ENCODE results near the gene EXD2. TPM values are rescaled to one million over a fixed set of nuclear protein-coding genes. Genes with fewer than 3 reads are reported as not detected.
A peak's percentile ranks its signal among the peaks of the same experiment; 100 is the strongest.
"Not testable (repeated sequence)": the region's sequence is repeated elsewhere in the genome, so short reads cannot be mapped to it uniquely, and the experiment has no call there.

The EXD2 gene
- total RNA-seq, 1 experiment from 2014 or later, result 17.4 TPM

GRCh38 chr14:69288011-69288771 is 96.9 kb downstream of the EXD2 start:
- in situ Hi-C loops (cut with HindIII; ENCODE audit: low pct_unique_long_range_greater_than_20kb, low sequenced_read_pairs), result no loop called here
- peak; percentile 47 for DNase-seq (ENCODE audit: low read depth, low spot score)

DNA sequence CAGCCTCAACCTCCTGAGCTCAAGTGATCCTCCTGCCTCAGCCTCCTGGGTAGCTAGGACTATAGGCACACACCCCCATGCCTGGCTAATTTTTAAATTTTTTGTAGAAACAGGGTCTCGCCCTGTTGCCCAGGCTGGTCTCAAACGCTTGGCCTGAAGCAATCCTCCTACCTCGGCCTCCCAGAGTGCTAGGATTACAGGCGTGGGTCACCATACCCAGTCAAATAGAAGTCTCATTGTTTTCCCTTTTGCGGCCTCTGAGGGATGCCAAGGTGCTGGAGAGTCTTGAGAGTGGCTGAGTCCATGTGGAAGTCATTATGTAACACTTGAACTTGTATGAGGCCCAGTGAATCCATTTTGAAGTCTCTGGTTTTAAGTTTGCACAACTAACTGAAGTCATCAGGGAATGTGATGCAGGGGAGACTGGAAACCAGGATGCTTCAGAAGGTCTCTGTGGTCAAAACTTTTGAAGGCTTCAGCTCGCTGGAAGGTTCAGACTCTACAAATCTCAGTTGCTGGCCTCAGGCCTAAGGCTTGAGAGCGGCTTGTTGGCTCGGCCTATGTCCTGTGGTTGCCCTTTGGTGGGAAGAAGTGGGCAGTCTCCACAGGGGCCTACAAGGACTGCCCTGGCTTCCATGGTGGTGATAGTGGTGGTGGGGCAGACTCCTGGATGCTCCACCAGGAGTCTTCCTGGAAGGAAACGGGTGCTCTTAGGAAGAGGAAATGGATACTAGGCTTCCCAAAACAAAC is 97.8 kb downstream of the EXD2 start:
- in situ Hi-C loops (cut with HindIII; ENCODE audit: low pct_unique_long_range_greater_than_20kb, low sequenced_read_pairs), result no loop called here
- no peak for DNase-seq (ENCODE audit: low read depth, low spot score)

DNA sequence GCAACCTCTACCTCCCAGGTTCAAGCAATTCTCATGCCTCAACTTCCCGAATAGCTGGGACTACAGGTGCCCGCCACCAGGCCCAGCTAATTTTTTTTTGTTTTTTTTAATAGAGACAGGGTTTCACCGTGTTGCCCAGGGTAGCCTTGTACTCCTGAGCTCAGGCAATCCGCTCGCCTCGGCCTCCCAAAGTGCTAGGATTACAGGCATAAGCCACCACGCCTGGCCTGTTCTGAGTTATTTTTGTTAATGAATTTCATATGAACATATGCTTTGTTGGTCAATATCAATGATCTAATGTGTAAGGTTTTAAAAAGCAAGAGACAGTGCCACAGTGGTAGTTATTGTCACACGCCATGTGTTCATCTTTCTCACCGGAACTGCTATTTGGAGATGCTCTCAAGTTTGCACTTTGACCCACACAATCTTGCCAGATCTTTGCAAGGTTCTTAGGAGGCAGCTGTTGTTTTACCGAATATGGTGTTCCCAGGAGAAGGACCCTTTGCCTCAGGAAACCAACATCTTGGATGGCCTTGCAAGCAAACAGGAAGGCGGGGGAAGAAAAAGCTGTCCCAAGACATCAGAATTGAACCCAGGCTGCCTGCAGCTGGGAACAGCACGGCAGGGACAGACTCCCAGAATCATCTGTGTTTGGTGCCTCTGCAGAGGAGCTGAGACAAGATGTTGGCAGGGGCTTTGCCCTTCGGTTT is 98.7 kb downstream of the EXD2 start:
- in situ Hi-C loops (cut with HindIII; ENCODE audit: low pct_unique_long_range_greater_than_20kb, low sequenced_read_pairs), result no loop called here
- DNase-seq (ENCODE audit: low read depth, low spot score), result no peak

DNA sequence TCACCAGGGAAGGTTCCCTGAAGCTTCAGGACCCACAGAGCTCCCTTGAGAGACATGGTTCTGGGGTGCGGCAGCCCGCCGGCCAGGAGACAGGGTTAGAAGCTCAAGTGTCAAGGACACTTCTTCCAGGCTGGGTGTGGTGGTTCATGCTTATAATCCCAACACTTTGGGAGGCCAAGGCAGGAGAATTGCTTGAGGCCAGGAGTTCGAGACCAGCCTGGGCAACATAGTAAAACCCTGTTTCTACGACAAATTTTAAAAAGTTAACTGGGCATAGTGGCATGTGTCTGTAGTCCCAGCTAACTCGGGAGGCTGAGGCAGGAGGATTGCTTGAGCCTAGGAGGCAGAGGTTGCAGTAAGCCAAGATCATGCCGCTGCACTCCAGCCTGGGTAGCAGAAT is 99.6 kb downstream of the EXD2 start:
- DNase-seq (ENCODE audit: low read depth, low spot score); in situ Hi-C loops (cut with HindIII; ENCODE audit: low pct_unique_long_range_greater_than_20kb, low sequenced_read_pairs): not testable (repeated sequence)

GRCh38 chr14:69291396-69291795 is 100.1 kb downstream of the EXD2 start:
- DNase-seq (ENCODE audit: low read depth, low spot score), result no peak
- in situ Hi-C loops (cut with HindIII; ENCODE audit: low pct_unique_long_range_greater_than_20kb, low sequenced_read_pairs), result no loop called here

DNA sequence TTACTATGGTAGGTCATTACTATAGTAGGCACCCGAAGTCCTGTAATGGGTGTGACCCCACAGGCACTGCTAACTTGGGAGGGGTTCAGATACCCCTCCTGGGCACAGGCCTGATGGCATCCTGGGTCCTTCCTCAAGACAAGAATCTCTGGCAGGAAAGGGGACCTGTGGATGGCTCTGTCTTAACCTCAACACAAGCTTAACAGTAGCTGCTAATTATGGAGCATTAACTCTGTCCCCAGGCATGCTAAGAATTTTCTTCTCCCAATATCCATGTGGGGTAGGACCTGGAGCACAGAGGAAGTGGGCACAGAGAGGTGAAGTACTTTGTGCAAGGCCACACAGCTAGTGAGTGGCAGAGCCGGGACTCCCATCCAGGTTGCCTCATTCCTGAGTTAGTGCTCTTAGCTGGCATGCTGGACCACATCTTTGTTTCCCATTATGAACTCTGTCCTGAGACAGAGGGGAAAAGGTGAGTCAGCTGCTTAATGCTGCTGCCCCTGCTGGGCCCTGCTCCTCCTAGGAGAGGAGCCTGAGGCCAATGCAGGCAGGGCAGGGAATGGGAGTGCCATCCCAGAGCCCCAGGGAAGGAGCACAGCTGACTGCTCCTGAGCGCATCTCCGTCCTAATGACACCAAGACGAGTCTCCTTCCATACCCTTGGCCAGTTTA is 100.7 kb downstream of the EXD2 start:
- no peak for DNase-seq (ENCODE audit: low read depth, low spot score)
- in situ Hi-C loops (cut with HindIII; ENCODE audit: low pct_unique_long_range_greater_than_20kb, low sequenced_read_pairs), result no loop called here

Small RNAs within 50 kb of the gene (small RNA-seq; reads per million reads assigned to genes)
- gene RF00019, result 0 reads per million in 2 experiments

Other genes with a start within 250 kb of the EXD2 start
- gene ACTN1, start 212.2 kb upstream of the EXD2 start, total RNA-seq (2014; rRNA removed; shearing (Covaris generic)), result 34.2 and 45.9 TPM in 2 replicates
- gene DCAF5, start 38.4 kb upstream of the EXD2 start, total RNA-seq (2014; rRNA removed; shearing (Covaris generic)), result 13.6 and 18.4 TPM in 2 replicates
- gene GALNT16, start 68.7 kb downstream of the EXD2 start, total RNA-seq (2014; rRNA removed; shearing (Covaris generic)), result 0.16 and 0.35 TPM in 2 replicates
- 112 and 191 TPM in 2 replicates for gene ERH, start 206.8 kb downstream of the EXD2 start, total RNA-seq (2014; rRNA removed; shearing (Covaris generic))
- gene SLC39A9, start 207.2 kb downstream of the EXD2 start, total RNA-seq (2014; rRNA removed; shearing (Covaris generic)), result 94.5 and 101 TPM in 2 replicates